Stimulated activated CD4-positive, alpha-beta T cell treated with anti-CD3 and anti-CD28 coated beads, Interleukin-15, amount 100 ng/mL, for 48 hours (primary cell): ENCODE data around the gene SUPT3H.
"Not testable (repeated sequence)": the region's sequence is repeated elsewhere in the genome, so short reads cannot be mapped to it uniquely, and the experiment has no call there.

Experiments used
- DNase-seq, 2 donors: peaks; one replicate each; pipeline ENCODE4 v3.0.0-alpha.2; 2020; ENCODE audit warnings: low read depth in 2 of 2

SUPT3H gene

DNA sequence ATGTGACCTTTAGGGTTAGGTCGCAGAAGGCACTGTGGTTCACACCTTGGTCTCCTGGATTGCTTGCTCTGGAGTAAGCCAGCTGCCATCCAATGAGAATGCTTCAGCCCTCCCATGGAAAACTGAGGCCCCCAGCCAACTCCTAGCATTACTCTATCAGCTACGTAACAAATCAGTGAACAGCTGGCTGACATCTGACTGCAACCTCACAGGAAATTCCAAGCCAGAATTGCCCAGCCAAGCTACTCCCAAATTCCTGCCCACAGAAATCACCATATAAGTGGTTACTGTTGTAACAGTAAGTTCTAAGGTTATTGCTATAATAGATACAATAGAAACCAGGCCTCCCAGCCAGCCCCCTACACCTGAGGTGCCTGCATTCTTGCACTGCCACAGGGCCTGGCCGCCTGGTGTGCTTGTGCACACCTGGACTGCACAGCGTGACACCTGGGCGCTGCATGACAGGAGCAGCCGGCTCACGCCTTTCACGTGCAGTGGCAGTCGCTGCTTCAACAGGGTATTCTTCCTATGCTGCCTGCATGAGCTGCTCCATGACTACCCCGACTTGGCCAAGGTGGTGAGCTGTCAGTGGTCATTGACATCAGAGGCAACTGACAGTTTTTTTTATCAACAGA lies 479.3 kb downstream of the SUPT3H start:
- no peak for DNase-seq

DNA sequence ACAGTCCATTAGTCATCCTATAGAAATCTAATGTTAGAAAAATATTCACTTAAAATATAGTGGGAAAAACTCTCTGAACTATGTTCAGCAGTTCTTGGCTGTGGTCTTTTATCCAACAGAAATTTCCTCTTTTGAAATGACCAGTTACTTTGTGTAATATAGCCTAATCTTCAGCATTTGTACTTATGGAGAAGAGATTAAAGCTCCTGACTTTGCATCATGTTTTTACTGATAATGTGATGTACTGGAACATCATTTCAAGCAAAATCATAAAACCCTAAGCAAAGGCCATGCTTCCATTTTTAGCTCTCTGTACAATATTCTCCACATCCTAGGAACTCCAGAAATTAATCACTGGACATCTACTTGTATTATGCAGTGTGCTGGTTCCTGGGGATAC lies 480.4 kb downstream of the SUPT3H start:
- DNase-seq: no peak

DNA sequence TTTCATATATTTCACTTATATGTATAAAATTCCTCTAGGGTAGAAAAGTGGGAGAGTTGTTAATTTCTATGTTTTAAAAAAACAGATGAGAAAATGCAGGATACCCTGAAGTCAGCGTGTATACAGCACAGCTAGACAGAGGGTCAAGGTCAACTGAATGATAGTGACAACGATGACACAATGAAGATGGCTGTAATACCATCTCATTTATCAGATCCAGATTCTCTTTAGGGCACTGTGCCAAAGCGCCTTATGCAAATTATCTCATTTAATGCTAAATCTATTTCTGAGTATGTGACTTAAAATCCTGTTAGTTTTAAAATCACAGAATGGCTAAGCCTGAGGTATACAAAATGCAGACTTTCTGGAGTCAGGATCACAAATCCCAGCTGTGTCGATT lies 481.0 kb downstream of the SUPT3H start:
- no peak for DNase-seq

DNA sequence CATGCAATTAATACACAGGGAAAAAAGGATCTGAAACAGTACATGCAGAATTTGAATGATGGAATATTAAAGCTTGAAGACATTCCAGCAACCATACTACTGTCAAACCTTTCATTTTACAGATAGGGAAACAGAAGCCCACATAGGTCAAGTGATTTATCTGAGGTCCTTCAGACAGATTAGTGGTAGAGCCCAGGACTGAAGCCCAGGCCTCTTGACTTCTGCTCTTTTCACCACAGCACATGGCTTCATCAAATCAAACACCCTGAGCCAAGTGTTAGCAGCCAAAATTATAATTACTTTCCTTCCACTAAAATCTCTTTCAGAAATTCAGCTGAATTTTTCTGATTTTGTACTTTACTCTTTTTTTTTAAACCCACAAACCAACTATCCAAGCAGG lies 485.2 kb downstream of the SUPT3H start:
- DNase-seq: no peak

DNA sequence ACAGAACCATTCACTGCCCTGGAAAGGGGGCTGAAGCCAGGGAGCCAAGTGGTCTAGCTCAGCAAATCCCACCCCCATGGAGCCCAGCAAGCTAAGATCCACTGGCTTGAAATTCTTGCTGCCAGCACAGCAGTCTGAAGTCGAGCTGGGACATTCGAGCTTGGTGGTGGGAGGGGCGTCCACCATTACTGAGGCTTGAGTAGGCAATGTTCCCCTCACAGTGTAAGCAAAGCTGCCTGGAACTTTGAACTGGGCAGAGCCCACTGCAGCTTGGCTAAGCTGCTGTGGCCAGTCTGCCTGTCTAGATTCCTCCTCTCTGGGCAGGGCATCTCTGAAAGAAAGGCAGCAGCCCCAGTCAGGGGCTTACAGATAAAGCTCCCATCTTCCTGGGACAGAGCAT lies 498.7 kb downstream of the SUPT3H start:
- not testable (repeated sequence) for DNase-seq

DNA sequence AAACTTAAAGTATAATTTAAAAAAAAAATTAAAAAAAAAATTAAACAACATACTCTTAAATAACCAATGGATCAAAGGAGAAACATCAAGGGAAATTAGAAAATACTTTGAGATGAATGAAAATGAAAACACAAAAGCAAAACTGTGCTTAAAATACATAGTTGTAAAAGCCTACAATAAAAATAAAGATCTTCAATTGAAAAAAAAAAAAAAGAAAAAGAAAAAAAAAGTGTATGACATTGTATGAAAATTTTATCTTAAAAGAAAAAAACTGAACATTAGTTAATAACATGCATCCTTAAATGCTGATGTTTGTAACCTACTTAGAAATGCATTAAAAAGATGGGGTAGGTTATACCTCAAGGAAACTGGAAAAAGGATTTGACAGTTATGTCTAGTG lies 501.1 kb downstream of the SUPT3H start:
- DNase-seq: not testable (repeated sequence)

DNA sequence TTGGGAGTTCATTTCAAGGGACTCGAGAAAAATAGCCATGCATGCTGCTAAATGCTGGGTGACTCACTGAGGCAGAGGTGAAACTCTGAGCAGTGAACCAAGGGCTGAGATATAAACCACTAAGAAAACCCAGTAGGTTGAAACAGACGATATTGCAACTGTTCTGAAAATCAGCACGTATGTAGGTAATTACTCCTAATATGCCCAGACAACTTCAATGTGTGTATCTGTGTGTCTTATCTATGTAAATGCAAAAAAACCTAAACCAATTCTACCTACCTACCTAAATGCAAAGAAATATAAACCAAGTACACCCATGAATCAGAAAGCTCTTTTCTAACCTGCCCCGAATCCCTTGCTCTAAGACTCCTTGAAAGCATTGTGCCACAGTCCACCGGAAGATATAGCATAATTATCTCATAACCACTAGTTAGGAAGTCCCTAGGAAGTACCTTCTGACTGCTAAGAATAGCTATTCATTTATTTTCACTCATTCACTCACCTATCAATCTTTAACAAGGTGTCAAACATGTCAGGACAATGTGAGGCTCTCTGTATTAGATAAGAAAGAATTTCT lies 508.3 kb downstream of the SUPT3H start:
- DNase-seq: no peak

DNA sequence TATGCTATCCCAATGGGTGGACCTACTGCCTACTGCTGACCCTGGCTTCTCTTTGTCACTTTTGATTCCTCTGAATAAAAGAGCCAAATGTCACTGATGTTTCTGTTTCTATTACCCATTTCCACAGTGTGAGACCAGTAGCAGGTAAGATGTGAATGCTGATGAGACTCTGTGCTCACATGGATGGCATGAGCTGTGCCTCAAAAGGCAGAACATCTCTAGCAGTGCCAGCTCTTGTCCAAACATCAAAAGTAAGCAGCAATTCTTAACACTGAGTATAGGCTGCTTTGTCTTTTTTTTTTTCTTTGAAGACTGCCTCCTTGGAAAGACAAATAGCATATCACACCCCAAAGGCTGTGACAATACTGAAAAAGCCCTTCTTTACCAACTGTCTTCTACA lies 508.8 kb downstream of the SUPT3H start:
- no peak for DNase-seq

DNA sequence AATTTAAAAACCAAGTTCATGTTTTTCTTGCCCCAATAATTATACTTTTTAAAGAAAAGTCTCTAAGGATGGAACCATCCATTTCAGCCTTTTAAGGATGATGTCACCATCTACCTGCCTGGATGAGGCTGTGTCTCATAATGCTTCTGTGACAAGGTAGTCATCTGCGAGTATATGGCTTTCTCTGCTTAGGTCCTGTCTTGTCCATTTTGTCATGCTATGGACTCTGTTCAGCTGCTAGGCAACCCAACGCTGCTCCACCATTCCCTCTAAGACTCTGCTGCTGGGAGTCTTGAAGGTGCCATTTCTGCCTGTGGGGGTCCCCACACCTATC lies 509.4 kb downstream of the SUPT3H start:
- no peak for DNase-seq

DNA sequence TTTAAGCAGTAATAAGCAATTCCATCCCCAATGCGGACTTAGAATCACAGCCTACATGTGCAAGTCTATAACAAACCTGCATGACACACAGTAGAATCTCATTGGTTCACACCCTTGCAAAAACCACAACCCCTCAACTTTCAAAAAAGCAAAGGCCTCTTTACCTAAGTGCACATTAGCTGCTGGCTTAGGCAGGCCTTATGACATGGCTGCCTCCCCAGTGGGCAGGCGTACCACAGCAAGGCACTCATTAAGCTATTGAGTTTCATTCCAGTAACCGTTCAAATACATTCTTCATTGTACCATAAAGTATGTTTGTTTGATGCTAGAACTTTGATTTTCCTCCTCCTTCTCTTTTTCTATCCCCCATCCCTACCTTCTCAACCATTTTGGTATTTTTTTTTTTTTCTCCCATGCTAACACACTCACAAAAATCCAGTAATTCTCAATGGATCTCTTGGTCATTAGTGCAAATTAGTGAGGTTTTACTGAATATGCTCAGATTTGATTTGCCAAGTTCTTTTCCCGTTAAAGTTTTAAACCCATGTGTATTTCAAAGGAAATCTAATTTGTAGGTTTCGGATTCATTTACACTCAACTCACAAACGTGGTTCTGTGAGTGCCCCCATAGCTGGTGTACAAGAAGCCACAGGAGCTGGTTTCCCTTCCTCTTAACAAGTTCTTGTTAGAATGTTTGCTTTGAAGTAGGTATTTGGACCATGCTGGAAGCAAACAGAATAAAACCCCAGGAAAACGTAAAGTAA lies 510.0 kb downstream of the SUPT3H start:
- DNase-seq: no peak

DNA sequence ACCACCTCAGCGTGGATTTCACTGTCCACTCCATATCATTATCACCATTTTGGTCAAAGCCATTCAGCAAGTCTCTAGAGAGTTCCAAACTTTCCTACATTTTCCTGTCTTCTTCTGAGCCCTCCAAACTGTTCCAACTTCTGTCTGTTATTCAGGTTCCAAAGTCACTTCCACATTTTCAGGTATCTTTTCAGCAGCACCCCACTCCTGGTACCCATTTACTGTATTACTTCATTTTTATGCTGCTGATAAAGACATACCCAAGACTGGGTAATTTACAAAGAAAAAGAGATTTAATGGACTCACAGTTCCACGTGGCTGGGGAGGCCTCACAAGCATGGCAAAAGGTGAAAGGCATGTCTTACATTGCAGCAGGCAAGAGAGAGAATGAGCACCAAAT lies 512.5 kb downstream of the SUPT3H start:
- not testable (repeated sequence) for DNase-seq

DNA sequence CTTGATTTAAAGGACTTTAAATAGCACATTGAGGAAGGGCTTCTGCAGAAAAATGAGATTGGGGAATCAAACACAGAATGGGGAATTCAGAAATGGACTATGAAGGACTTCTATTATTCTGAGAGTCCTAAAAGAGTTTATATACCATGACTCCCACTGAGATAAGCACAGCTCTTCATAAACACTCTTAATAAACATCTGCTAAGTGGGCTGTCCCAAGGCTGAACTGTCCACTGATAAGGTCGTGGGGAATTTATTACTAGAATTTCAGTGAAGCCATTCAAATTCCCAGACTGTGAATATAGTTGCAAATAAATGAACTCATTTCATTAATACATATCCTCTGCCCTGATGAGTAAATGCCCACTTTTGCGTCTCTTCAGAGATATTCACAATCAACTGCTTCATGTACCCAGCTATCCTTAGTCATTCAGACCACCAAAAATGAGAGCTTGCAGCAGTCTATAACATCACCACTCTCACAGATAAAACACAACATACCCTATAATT lies 517.8 kb downstream of the SUPT3H start:
- no peak for DNase-seq

DNA sequence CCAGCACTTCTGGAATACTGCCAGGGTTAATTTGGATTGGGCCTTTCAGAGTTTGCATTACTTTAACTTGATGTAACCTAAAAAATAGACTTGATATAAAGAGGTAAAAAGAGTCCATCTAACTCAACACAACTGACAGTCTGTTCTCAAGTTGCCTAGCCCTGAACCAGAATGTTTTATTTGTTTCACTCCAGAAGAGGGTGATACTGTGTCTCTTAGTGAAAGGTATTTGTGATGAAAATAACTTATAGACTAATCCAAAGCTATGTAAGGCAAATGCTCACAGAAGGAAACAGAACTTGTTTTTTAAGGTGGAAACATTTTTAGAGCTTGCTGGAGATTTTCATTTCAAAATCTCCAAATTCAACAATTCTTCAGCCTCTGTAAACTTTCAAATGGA lies 518.7 kb downstream of the SUPT3H start:
- no peak for DNase-seq

DNA sequence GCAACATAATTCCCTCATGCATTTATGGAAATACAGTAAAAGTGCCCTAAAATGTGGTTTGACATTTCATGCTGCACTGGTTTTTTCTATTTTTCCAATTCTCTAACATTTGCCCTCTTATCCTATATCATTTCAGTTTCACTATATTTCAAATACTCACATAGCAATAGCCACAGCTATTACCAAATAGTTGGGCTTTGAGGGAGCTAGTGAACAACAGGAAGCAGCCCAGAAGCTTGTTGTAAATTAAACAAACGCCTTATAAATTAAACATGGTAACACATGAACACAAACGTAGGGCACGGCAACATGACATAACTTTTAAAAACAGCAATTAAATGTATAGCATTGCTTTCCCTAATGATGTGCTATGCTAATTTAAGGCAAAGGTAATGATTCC lies 521.3 kb downstream of the SUPT3H start:
- no peak for DNase-seq

DNA sequence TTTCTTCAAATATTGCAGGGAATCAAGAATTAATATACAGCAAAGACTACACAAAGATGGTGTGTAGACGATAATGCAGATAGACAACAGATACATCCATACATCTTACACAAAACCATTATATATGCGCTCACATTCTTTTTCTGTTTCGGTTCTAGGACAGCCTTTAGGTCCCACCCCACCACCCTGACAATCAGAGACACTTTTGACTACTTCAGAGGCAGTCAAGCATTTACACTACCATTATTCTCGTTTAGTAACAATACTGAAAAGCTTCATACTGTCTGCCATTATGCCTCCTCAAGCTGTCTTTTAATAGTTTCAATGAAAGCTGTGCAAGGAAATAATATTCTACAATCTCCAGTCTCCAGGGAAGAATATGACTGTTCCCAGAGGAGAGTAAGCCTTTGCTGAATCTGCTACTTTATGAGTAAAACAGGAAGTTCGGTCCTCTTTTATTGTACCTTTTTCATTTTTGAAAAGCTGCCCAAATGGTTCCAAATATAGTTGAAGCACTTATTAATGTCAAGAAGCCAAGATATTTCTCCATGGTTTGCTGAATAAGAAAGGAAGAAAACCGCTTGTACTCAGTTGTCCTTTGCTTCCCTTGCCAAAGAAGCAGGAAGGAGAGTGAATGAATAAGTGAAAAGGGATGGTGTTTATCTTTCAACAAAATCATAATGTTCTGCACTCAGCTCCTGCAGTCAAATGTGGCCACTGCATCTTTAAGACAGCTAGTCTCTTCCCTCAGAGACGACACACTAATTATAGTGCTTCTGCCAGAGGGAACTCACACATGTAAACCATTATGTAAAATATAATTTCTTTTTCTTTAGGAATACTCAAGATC lies 521.9 kb downstream of the SUPT3H start:
- no peak for DNase-seq

DNA sequence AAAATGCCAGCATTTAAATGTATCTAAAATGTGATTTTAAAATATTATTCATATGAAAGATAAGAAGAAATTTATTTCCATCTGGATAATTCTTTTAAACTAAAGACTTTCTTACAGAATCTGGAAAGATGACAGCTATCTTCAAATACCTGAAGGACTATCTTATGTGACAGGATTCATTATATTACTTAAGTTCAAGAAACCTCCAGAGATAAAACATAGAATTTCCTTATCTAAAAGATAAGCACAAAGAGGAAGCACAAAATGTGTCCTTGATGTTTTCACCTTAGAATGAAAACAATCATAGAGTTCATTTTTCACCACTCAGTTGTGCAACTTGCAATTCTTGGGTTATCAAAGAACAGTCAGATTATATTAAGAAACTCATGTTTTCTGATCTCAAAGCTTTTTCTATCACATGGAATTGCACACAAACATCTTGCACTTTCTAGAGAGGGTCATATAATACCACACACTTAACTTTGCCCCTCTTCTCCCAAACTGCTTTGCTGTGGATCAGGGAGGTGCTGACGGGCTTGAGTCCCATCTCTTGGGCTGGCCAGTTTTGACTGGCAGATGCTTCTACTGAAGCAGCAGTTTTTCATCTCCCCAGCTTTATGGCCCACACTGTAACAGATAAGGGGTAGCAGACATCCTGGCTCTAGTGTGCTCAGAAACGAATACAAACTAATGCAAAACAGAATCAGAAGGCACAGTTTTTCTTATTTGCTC lies 522.9 kb downstream of the SUPT3H start:
- no peak for DNase-seq

DNA sequence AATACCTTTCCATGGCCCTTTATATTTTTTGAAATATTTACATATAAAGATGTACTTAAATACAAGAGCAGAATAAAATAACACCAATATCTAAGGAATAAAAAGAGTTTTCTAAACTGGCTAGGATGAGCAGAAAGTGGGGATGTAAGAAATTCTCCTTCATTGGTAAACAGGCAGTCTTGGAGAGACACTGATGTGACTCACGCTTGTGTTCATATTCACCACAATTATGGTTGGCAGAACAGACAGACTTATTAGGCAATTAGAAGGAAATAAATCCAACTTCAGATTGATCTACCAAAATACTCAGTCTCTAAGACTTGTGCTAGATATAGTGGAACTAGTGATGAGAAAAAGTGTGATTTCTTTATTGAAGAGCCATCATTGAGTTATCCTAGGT lies 526.6 kb downstream of the SUPT3H start:
- DNase-seq: no peak

DNA sequence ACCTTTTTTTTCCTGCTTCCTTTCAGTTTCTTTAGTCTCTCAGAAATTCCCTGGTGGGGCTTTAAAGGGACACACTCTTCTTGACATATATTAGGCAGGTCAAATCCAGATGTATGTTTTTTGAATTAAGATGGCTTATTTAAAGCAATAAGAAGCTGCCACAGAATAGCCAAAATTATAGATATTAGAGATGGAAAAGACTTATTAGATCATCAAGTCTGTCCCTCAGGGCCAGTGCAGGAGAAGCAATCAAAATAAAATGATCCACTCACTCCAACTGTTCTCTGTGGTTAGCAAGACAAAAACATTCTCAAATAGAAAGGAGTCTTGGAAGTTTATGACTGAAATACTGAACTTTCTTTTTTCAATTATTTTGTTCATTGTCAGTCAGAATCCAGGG lies 527.4 kb downstream of the SUPT3H start:
- DNase-seq: no peak

DNA sequence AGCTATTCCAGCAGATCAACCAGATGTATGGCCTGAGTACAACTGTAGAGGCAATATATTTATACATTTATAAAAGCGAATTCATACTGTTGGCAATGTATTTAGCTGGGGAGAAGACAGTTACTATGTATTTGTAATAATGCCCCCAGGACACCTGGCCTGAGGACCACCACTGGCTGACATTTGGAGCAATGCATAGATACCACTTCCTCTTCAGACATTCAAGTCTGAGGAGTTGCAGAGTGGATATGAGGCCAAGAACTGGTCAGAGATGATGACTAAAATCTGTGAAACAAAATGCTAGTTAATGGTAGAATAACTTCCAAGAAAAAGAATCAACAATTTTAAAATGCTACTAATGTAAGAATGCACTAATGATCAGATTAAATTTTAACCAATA lies 527.9 kb downstream of the SUPT3H start:
- DNase-seq: no peak

DNA sequence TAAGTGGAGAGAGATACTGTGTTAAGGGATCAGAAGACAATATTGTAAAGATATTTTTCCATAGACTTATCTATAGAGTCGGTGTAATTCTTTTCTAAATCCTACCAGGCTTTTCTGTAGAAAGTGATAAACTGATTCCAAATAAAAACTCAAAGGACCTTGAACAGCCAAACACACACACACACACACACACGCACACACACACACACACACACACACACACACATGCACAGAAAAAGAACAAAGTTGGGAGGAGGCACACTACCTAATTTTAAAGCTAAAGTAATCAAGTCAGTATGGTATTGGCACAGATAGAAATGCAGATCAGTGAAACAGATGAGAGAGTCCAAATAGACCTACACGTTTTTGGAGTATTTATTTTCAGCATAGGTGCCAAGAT lies 534.0 kb downstream of the SUPT3H start:
- DNase-seq: no peak

DNA sequence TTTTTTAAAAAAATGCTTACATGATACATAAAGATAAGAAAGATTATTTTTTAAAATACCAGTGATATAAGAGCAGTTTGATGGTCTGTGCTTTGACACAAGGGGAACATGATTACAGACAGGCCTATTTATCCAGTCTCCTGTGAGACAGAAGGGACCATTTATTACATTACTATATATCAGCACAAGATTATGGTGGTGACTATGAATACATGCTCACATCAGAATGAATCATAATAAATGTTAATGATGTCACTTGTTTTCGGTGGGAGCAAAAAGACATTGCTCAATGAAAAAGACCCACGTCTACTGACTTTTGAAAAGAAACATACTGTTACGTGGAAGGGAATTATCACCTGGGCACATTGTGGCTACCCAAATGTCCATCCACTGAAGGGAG lies 535.1 kb downstream of the SUPT3H start:
- DNase-seq: no peak

DNA sequence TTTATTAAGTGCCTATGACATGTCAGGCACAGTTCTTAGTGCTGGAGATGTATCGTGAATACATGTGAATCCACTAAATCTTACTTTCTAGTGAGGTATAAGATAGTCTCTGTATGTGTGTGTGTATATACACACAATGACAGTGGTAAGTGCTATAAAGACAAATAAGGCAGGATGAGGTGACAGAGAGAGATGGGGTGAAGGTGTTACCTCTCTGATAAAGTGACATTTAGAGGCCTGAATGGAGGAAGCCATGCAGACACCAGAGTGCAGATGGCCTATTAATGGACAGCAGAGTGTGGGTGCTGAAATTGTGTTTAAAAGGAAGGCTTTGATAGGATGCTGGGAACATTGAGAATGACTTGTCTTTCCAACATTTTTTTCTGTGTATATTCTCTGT lies 535.9 kb downstream of the SUPT3H start:
- DNase-seq: no peak
